HCT116 (cell line): ENCODE measurements around the gene CCDC107. TPM values are rescaled to one million over a fixed set of nuclear protein-coding genes. Genes with fewer than 3 reads are reported as not detected.

Source experiments
- ATAC-seq: fragments of 200-7000 bp; cut with Tn5 transposase; 2 replicates; pipeline ENCODE4 v1.9.1; 2020; ENCODE audit warnings: mild to moderate bottlenecking, moderate library complexity
- BruUV-seq: library from RNA; stranded (reverse); fragments of 400-500 nt; replicated peaks from 2 replicates; lab custom pipeline; 2021; lab: Mats Ljungman, UMichigan
- CTCF ChIA-PET: fragments of 300-600 bp; sonication (Branson Sonifier 250); formaldehyde crosslinking; loops from one replicate; lab custom pipeline; 2021; ENCODE audit warnings: antibody characterized with exemption; lab: Charles Lee
- POLR2A ChIA-PET: fragments of 300-600, 350-600 bp; sonication (Branson Sonifier 250); formaldehyde crosslinking; loops from one replicate; lab custom pipeline; 2021; ENCODE audit warnings: antibody characterized with exemption; lab: Charles Lee
- RAD21 ChIA-PET, 2 experiments: fragments of 300-600 bp; sonication (Branson Sonifier 250); formaldehyde crosslinking; loops; one replicate each; lab custom pipeline; 2023; ENCODE audit warnings: low total read pairs in 2 of 2; ENCODE audit not compliant: uncharacterized antibody in 2 of 2, unreplicated experiment in 2 of 2, low non-redundant PET in 1 of 2; lab: Charles Lee
- DNase-seq: peaks from one replicate; pipeline ENCODE4 v3.0.0-alpha.2; 2010; ENCODE audit warnings: low read depth, low spot score
- H2AFZ ChIP-seq: fragments of 200-600 bp; shearing (Covaris generic), sonication (generic); 2 replicates; pipeline ENCODE4 v1.6.1; 2017; ENCODE audit warnings: low read depth, mixed run types, mixed read lengths, antibody characterized with exemption, low read length; ENCODE audit not compliant: poor library complexity, severe bottlenecking
- H3K27ac ChIP-seq: 2 replicates; pipeline ENCODE4 v1.5.1; 2012; ENCODE audit warnings: low read depth, low read length
- H3K27me3 ChIP-seq: fragments of 200-600 bp; sonication (generic); 2 replicates; pipeline ENCODE4 v1.6.1; 2016; ENCODE audit warnings: mixed run types, low read length, mixed read lengths; ENCODE audit not compliant: insufficient read depth
- H3K36me3 ChIP-seq, 2 experiments: fragments of 200-500 bp in 1 of 2; fragments of 200-600 bp in 1 of 2; sonication (Bioruptor generic) in 1 of 2; sonication (generic) in 1 of 2; 2 replicates each; pipeline versions ENCODE4 v1.5.1 to v1.6.1; 2014 to 2016; ENCODE audit warnings: low read length in 2 of 2, inconsistent platforms in 1 of 2, mixed read lengths in 1 of 2, mixed run types in 1 of 2; ENCODE audit not compliant: insufficient read depth in 2 of 2, control insufficient read depth in 1 of 2
- H3K4me1 ChIP-seq, 2 experiments: fragments of 200-600 bp in 1 of 2; sonication (generic) in 1 of 2; 2 replicates each; pipeline versions ENCODE4 v1.5.1 to v1.6.1; 2012 to 2017; ENCODE audit warnings: low read length in 2 of 2, inconsistent platforms in 1 of 2, mild to moderate bottlenecking in 1 of 2, mixed read lengths in 1 of 2, mixed run types in 1 of 2, moderate library complexity in 1 of 2; ENCODE audit not compliant: insufficient read depth in 2 of 2, control insufficient read depth in 1 of 2
- H3K4me2 ChIP-seq: fragments of 200-600 bp; sonication (generic); 2 replicates; pipeline ENCODE4 v1.6.1; 2017; ENCODE audit warnings: mixed run types, low read length, mixed read lengths
- H3K4me3 ChIP-seq, 2 experiments: fragments of 200-600 bp in 1 of 2; sonication (generic) in 1 of 2; replicated peaks in 1 of 2; 2 replicates each; pipeline ENCODE4 v1.5.1; 2011 to 2016; ENCODE audit warnings: low read length in 2 of 2, control low read depth in 1 of 2, low read depth in 1 of 2, mild to moderate bottlenecking in 1 of 2, mixed read lengths in 1 of 2, mixed run types in 1 of 2
- H3K79me2 ChIP-seq: fragments of 200-600 bp; sonication (generic); 2 replicates; pipeline ENCODE4 v1.6.1; 2017; ENCODE audit warnings: mild to moderate bottlenecking, mixed run types, low read length, moderate library complexity, mixed read lengths; ENCODE audit not compliant: insufficient read depth
- H3K9ac ChIP-seq: fragments of 200-600 bp; sonication (generic); 2 replicates; pipeline ENCODE4 v1.6.1; 2016; ENCODE audit warnings: low read length, mixed read lengths
- H3K9me2 ChIP-seq: fragments of 200-600 bp; sonication (generic), shearing (Covaris generic); 2 replicates; pipeline ENCODE4 v1.6.1; 2017; ENCODE audit warnings: mixed run types, mild to moderate bottlenecking, moderate library complexity; ENCODE audit not compliant: insufficient read depth
- H3K9me3 ChIP-seq, 2 experiments: fragments of 200-500 bp in 1 of 2; fragments of 200-600 bp in 1 of 2; sonication (Bioruptor generic) in 1 of 2; sonication (generic) in 1 of 2; 2 replicates each; pipeline ENCODE4 v1.6.1; 2014 to 2017; ENCODE audit warnings: low read length in 2 of 2, mixed read lengths in 2 of 2, inconsistent platforms in 1 of 2, low read depth in 1 of 2, mild to moderate bottlenecking in 1 of 2, mixed run types in 1 of 2, moderate library complexity in 1 of 2; ENCODE audit not compliant: control insufficient read depth in 1 of 2, insufficient read depth in 1 of 2
- H4K20me1 ChIP-seq: fragments of 200-600 bp; sonication (generic), shearing (Covaris generic); 2 replicates; pipeline ENCODE4 v1.6.1; 2017; ENCODE audit warnings: mixed run types, mild to moderate bottlenecking, moderate library complexity; ENCODE audit not compliant: insufficient read depth
- CBX3 ChIP-seq: IDR thresholded peaks from 2 replicates; pipeline ENCODE4 v1.6.1; 2012; ENCODE audit warnings: low read depth
- EGR1 ChIP-seq: IDR thresholded peaks from 2 replicates; pipeline ENCODE4 v1.6.1; 2012; ENCODE audit warnings: low read depth
- ELF1 ChIP-seq: IDR thresholded peaks from 2 replicates; pipeline ENCODE4 v1.6.1; 2012; ENCODE audit warnings: low read depth, borderline replicate concordance
- EZH2phosphoT487 ChIP-seq: fragments of 200-600 bp; IDR thresholded peaks from 2 replicates; pipeline ENCODE4 v1.6.1; 2018; ENCODE audit warnings: antibody characterized with exemption, borderline replicate concordance
- FOSL1 ChIP-seq: IDR thresholded peaks from 2 replicates; pipeline ENCODE4 v1.6.1; 2012; ENCODE audit warnings: low read depth
- JUND ChIP-seq: IDR thresholded peaks from 2 replicates; pipeline ENCODE4 v1.6.1; 2012
- POLR2A ChIP-seq: IDR thresholded peaks from 2 replicates; pipeline ENCODE4 v1.7.0; 2011; ENCODE audit warnings: borderline replicate concordance; ENCODE audit not compliant: insufficient read depth, insufficient read length; ENCODE audit errors: extremely low read depth
- POLR2AphosphoS5 ChIP-seq: IDR thresholded peaks from 2 replicates; pipeline ENCODE4 v1.6.1; 2011; ENCODE audit warnings: mild to moderate bottlenecking, low read depth, low read length, moderate library complexity
- RAD21 ChIP-seq: IDR thresholded peaks from 2 replicates; pipeline ENCODE4 v1.6.1; 2012; ENCODE audit warnings: low read depth, mild to moderate bottlenecking
- SIN3A ChIP-seq: IDR thresholded peaks from 2 replicates; pipeline ENCODE4 v1.6.1; 2012; ENCODE audit warnings: low read depth
- SP1 ChIP-seq: IDR thresholded peaks from 2 replicates; pipeline ENCODE4 v1.6.1; 2012; ENCODE audit warnings: low read depth
- SRF ChIP-seq: IDR thresholded peaks from 2 replicates; pipeline ENCODE4 v1.6.1; 2012; ENCODE audit warnings: low read depth
- YY1 ChIP-seq: IDR thresholded peaks from 2 replicates; pipeline ENCODE4 v1.6.1; 2011; ENCODE audit warnings: low read length, low read depth, moderate library complexity, mild to moderate bottlenecking; ENCODE audit not compliant: insufficient replicate concordance; ENCODE audit errors: extremely low read depth
- ZFX ChIP-seq: fragments of 450-650 bp; IDR thresholded peaks from 2 replicates; pipeline ENCODE4 v1.6.1; 2017
- ZNF274 ChIP-seq: fragments of 200-500 bp; sonication (Bioruptor generic); IDR thresholded peaks from 2 replicates; pipeline ENCODE4 v1.6.1; 2014; ENCODE audit warnings: mild to moderate bottlenecking, low read depth, low read length, inconsistent platforms
- intact Hi-C: fragments of 100-400 bp; cut with micrococcal nuclease; formaldehyde crosslinking; loops from 2 replicates; pipeline ENCODE4 v1.10.0; 2022
- total RNA-seq: library from RNA; stranded (reverse); gene quantifications from one replicate; pipeline ENCODE4 v1.2.1, GENCODE V29; 2021; ENCODE audit not compliant: unreplicated experiment
- TF ChIP-seq, protein P1 (sequence below), 3 experiments: fragments of 200-600 bp in 1 of 3; sonication (generic) in 1 of 3; IDR thresholded peaks in 2 of 3; conservative IDR thresholded peaks in 1 of 3; 2 replicates each; pipeline ENCODE4 v1.5.1; 2012 to 2017; ENCODE audit warnings: low read depth in 2 of 3, low read length in 2 of 3, antibody characterized with exemption in 1 of 3, borderline replicate concordance in 1 of 3, control low read depth in 1 of 3, mild to moderate bottlenecking in 1 of 3, mixed read lengths in 1 of 3, mixed run types in 1 of 3, moderate library complexity in 1 of 3; ENCODE audit not compliant: insufficient read depth in 1 of 3
- TF ChIP-seq, protein P2 (sequence below): IDR thresholded peaks from 2 replicates; pipeline ENCODE4 v1.6.1; 2012
- TF ChIP-seq, protein P3 (sequence below): IDR thresholded peaks from 2 replicates; pipeline ENCODE4 v1.6.1; 2012; ENCODE audit warnings: low read depth

The CCDC107 gene
- total RNA-seq, 1 experiment from 2014 or later: 11.1 TPM

DNA sequence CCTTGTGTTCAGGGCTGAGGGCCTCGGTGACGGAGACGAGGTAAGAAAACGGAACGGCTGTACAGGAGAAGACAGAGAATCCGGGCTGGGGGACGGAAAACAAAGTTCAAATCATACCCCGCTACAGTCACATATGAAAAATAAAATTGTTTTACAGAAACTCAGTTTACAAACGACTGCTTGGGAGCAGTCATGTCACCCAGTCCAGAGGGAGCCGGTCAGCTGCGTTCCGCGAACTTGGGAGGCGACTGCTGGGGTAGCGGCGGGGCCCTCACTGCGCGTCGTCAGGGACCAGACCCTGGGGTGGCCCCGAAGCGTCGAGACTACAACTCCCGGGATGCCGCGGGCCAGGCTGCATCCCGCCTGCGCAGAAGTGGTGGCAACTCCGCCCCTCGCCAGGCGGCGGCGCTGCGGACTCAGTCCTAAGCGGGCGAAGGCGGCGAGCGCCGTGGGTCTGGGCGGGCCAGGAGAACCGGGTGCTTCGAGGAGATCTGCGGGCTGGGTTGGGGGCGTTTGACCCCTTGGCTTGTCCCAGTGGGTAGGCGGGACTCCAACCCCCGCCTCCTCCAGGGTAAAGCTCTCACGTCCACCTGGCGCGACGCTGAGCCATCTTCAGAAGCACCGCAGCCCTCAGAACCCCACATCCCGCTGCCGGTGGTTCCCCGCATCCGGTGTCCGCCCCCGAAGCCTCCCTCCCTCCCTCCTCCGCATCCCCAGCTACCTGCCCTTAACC, 11.4 kb upstream of the CCDC107 start (continued):
- peak; percentile 43; the same call in 1 of the 2 replicates for TF ChIP-seq ZFX
- TF ChIP-seq, protein P1, sequence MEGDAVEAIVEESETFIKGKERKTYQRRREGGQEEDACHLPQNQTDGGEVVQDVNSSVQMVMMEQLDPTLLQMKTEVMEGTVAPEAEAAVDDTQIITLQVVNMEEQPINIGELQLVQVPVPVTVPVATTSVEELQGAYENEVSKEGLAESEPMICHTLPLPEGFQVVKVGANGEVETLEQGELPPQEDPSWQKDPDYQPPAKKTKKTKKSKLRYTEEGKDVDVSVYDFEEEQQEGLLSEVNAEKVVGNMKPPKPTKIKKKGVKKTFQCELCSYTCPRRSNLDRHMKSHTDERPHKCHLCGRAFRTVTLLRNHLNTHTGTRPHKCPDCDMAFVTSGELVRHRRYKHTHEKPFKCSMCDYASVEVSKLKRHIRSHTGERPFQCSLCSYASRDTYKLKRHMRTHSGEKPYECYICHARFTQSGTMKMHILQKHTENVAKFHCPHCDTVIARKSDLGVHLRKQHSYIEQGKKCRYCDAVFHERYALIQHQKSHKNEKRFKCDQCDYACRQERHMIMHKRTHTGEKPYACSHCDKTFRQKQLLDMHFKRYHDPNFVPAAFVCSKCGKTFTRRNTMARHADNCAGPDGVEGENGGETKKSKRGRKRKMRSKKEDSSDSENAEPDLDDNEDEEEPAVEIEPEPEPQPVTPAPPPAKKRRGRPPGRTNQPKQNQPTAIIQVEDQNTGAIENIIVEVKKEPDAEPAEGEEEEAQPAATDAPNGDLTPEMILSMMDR (IDR thresholded peaks at IDR 0.05 in 2 of 3, conservative IDR thresholded peaks at IDR 0.05 in 1 of 3; ENCODE audit: borderline replicate concordance in 1 of 3, insufficient read depth in 1 of 3, low read depth in 2 of 3, low read length in 2 of 3): peak; percentile 69 to 86 (median 81)
- TF ChIP-seq, all 23 proteins: peak for 10

DNA sequence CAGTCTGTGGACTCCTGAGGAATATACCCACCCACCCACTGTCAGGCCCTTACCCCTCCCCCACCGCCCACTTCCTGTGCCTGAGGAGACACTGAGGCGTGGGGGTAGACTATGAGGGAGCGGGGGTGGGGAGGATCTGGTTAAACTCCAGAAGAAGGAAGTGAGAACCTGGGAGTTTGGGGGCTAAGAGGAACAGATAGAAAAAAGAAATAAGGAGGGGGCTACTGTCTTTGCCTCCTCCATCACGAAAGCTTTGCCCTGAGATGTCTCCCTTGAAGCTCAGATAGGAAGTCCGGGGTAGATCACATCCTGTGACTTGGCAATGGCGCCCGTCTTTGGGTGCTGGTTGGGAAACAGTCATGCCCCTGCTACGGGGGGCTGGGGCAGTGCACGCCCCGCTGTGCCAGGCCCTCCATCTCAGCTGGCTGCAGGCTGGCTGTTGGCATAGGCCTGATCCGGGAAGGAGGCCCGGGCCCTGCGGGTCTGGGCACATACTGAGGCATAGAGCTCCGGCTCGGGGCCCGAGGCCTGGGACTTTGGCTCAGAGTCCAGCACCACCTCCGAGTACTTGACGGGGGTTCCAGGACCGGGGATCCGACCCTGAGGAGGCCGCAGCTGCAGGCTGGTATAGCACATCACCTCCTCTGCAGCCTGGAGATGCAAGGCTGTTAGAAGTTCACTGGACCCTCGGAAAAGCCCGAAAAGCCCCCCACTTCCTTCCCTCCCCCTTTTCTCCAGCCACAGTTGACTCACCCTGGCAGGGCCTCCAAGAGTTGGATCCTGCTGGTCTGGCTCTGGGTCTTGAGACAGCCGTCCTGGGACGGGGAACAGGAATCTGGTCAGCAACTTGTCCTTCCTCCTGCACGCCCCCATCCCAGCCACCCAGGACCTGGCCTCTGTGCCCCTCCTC, 8.4 kb upstream of the CCDC107 start:
- intact Hi-C loops: loop anchor here (10.0 kb wide), 1 partner anchor 535 kb away; the partner anchor contains the start of gene ATOSB
- RAD21 ChIA-PET: no interaction called here
- no peak for DNase-seq
- POLR2A ChIA-PET: no interaction called here
- Histone ChIP-seq H3K9me2 (no peaks in the 10 kb centered on the region), H3K36me3 (no peaks in the 10 kb centered on the region), H3K4me3 (no peak overlapping the region), H3K4me2 (no peak overlapping the region), H3K27me3 (no peaks in the 10 kb centered on the region), H4K20me1 (no peaks in the 10 kb centered on the region), H3K9me3 (no peaks in the 10 kb centered on the region), H3K79me2 (no peaks in the 10 kb centered on the region), H2AFZ (no peak overlapping the region), H3K27ac (no peak overlapping the region), H3K9ac (no peak overlapping the region), H3K4me1 (peaks cover 6 to 29% of the 10 kb centered on the region in 2 experiments; a peak in 3 of 4 replicates)
- CTCF ChIA-PET: no interaction called here
- BruUV-seq: no TSS peak
- no peak for ATAC-seq
- TF ChIP-seq EGR1 (no peak), POLR2AphosphoS5 (no peak), FOSL1 (no peak), ZFX (no peak), POLR2A (no peak), SP1 (no peak), CBX3 (no peak), SIN3A (no peak), EZH2phosphoT487 (no peak), ZNF274 (no peak), YY1 (no peak), SRF (no peak), ELF1 (no peak), JUND (no peak), RAD21 (no peak)
- TF ChIP-seq, protein P2, sequence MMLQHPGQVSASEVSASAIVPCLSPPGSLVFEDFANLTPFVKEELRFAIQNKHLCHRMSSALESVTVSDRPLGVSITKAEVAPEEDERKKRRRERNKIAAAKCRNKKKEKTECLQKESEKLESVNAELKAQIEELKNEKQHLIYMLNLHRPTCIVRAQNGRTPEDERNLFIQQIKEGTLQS: no peak
- TF ChIP-seq, protein P3, sequence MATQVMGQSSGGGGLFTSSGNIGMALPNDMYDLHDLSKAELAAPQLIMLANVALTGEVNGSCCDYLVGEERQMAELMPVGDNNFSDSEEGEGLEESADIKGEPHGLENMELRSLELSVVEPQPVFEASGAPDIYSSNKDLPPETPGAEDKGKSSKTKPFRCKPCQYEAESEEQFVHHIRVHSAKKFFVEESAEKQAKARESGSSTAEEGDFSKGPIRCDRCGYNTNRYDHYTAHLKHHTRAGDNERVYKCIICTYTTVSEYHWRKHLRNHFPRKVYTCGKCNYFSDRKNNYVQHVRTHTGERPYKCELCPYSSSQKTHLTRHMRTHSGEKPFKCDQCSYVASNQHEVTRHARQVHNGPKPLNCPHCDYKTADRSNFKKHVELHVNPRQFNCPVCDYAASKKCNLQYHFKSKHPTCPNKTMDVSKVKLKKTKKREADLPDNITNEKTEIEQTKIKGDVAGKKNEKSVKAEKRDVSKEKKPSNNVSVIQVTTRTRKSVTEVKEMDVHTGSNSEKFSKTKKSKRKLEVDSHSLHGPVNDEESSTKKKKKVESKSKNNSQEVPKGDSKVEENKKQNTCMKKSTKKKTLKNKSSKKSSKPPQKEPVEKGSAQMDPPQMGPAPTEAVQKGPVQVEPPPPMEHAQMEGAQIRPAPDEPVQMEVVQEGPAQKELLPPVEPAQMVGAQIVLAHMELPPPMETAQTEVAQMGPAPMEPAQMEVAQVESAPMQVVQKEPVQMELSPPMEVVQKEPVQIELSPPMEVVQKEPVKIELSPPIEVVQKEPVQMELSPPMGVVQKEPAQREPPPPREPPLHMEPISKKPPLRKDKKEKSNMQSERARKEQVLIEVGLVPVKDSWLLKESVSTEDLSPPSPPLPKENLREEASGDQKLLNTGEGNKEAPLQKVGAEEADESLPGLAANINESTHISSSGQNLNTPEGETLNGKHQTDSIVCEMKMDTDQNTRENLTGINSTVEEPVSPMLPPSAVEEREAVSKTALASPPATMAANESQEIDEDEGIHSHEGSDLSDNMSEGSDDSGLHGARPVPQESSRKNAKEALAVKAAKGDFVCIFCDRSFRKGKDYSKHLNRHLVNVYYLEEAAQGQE: no peak
